Type B pancreatic cell (in vitro differentiated cells): ENCODE results near the gene LIX1L. TPM values are rescaled to one million over a fixed set of nuclear protein-coding genes. Genes with fewer than 3 reads are reported as not detected.
A peak's percentile ranks its signal among the peaks of the same experiment; 100 is the strongest.

Experiments used
- DNase-seq: peaks from one replicate; pipeline ENCODE4 v3.0.0; 2021; ENCODE audit warnings: mixed read lengths; ENCODE audit not compliant: unreplicated experiment; ENCODE audit errors: extremely low spot score
- H3K27ac Mint-ChIP-seq: 2 replicates; pipeline ENCODE4 v1.8.0; 2021; ENCODE audit warnings: mild to moderate bottlenecking, mixed read lengths
- H3K27me3 Mint-ChIP-seq: 2 replicates; pipeline ENCODE4 v1.8.0; 2021; ENCODE audit warnings: mixed read lengths
- H3K36me3 Mint-ChIP-seq: 2 replicates; pipeline ENCODE4 v1.8.0; 2021; ENCODE audit warnings: mixed read lengths
- H3K4me1 Mint-ChIP-seq: one replicate; pipeline ENCODE4 v1.8.0; 2021; ENCODE audit warnings: mixed read lengths; ENCODE audit not compliant: unreplicated experiment
- H3K4me3 Mint-ChIP-seq: 2 replicates; pipeline ENCODE4 v1.8.0; 2021; ENCODE audit warnings: mild to moderate bottlenecking, mixed read lengths
- H3K9me3 Mint-ChIP-seq: 2 replicates; pipeline ENCODE4 v1.8.0; 2021; ENCODE audit warnings: mixed read lengths
- total RNA-seq: library from RNA; stranded (reverse); gene quantifications from 2 replicates; pipeline ENCODE4 v1.2.1, GENCODE V29; 2021; ENCODE audit warnings: low replicate concordance
- TF ChIP-seq, protein P1 (sequence below): fragments of 200-600 bp; sonication (generic); conservative IDR thresholded peaks from 2 replicates; pipeline ENCODE4 v1.5.0; 2021; ENCODE audit warnings: antibody characterized with exemption, mild to moderate bottlenecking

The LIX1L gene
- total RNA-seq, 1 donor from 2014 or later: 24.2 TPM

DNA sequence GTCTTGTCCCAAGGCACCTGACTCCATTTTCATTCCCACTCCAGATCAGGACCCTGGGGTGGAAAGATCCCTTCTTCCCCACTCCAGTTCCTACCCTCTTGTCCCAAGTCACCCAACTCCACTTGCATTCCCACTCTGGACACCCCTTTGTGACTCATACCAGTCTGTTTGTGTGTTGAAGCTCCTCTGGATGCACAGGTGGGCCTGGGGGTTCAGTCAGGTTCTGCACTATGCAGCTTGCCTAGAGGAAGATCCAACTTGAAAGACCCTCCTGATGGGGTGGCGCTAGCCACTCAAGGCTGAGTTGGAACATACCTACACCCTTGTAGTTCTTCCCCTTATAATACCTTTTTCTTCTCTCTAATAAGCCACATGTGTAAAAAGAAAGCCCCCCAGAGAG is 62.3 kb downstream of the LIX1L start:
- Mint-ChIP-seq H3K4me1 (peaks cover 15% of the 10 kb centered on the region), H3K27ac (no peak overlapping the region), H3K27me3 (no peaks in the 10 kb centered on the region), H3K4me3 (no peak overlapping the region), H3K36me3 (no peaks in the 10 kb centered on the region), H3K9me3 (no peaks in the 10 kb centered on the region)
- TF ChIP-seq, protein P1, sequence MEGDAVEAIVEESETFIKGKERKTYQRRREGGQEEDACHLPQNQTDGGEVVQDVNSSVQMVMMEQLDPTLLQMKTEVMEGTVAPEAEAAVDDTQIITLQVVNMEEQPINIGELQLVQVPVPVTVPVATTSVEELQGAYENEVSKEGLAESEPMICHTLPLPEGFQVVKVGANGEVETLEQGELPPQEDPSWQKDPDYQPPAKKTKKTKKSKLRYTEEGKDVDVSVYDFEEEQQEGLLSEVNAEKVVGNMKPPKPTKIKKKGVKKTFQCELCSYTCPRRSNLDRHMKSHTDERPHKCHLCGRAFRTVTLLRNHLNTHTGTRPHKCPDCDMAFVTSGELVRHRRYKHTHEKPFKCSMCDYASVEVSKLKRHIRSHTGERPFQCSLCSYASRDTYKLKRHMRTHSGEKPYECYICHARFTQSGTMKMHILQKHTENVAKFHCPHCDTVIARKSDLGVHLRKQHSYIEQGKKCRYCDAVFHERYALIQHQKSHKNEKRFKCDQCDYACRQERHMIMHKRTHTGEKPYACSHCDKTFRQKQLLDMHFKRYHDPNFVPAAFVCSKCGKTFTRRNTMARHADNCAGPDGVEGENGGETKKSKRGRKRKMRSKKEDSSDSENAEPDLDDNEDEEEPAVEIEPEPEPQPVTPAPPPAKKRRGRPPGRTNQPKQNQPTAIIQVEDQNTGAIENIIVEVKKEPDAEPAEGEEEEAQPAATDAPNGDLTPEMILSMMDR: no peak
- no peak for DNase-seq

DNA sequence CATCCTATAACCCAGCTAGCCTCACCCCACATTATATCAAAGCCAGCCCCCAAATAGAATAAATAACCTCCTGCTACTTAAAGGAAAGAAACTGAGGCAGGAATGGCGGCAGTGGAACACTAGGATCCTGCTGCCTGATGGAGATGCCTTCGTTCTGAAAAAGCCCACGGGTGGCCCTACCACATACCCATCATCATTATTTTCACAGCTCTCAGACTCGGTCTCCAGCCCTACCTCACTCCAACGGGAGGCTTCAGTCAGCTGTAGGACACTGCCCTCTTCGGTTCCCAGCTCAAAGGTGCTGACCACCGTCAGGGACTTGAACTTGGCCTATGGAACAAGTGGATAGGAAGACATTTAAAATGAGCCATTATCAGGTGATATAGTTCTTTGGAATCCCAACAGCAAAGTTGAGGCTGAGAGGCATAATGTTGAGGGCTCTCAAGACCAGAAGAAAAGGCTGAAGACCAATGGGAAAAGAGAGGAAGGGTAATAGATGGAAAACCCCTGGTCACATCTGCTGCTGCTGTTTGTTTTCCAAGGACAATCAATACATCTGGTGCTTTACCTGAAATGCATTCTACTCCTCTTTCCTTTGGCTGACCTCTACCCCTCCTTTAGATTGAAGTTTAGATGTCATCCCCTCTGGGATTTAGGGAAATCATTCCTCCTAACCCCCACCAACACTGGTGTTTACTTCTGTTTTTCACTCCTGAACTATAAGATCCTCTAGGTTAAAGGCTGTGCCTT is 64.3 kb downstream of the LIX1L start:
- TF ChIP-seq, protein P1: no peak
- Mint-ChIP-seq H3K4me3 (no peak overlapping the region), H3K9me3 (no peaks in the 10 kb centered on the region), H3K36me3 (no peaks in the 10 kb centered on the region), H3K4me1 (peaks cover 19% of the 10 kb centered on the region), H3K27ac (no peak overlapping the region), H3K27me3 (no peaks in the 10 kb centered on the region)
- no peak for DNase-seq

DNA sequence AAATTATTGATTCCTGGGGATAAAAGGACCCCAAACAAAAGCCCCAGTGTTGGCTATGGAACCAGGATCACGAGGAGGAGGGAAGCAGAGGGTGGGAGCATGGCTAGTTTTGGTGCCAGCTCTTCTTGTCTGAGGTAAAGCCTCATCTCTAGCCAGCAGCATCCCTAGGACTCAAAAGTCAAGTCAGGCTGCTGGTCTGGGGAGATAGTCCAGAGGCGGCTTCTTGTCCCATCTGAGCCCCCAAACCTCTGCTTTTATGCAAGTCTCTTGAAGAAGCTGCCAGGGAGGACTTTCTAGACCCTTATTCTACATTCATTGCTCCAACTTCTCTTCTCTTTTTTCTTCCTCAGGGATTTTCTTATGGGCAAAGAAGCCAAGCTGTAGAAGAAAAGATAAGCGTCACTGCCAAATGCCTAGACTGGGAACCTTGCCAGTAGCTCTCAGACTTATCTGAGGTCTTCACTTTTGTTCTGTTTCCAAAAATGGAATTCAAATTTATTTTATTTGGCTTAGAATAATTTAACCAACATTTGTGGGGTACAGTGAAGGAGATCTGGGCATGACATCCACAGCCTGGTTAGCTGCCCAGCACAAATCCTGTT is 65.2 kb downstream of the LIX1L start:
- Mint-ChIP-seq H3K27ac (peak overlapping the region; percentile 87), H3K27me3 (peaks cover 3% of the 10 kb centered on the region), H3K36me3 (no peaks in the 10 kb centered on the region), H3K4me3 (peak overlapping the region; percentile 71), H3K4me1 (peaks cover 19% of the 10 kb centered on the region), H3K9me3 (no peaks in the 10 kb centered on the region)
- TF ChIP-seq, protein P1: no peak
- DNase-seq: no peak

DNA sequence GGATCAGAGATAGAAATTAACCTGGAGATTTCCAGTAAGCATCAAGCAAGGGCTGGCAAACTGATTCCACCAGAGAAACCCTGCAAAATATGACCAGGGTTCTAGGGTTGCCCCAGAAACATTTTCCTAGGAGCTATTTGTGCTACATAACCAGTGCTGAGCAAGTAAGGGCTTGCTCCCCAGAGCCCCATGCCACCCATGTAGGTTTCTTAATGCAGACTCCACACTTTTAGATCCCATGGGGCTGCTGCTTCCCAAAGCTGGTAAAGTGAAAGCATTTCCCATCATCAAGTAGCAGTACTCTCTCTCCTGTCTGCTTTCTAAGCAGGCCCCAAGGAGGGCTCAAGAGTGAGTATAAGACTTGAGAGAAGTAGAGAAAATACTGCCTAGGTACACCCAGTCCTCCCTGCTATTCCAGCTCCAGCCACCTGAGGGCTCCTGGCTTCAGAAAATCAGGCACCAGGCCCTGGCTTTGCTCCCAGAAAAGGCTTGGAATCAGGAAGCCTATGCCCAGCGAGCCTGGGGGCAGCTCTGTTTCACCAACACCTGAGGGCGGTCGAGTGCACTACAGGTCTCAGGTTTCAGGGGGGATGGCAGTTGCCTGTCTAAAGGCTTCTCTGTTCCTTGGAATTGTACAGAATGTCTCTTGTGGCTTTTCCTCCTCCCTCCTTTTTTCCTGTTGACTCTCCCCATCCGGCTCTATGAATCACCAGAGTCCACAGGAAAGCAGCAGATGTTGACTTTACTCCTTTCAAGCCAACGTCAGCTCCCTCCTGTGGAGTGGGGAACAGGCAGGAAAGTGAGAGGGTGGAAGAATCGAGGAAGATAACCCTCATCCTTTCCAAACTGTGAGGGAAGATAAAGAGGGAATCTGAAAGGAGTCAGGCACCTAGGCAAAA is 66.0 kb downstream of the LIX1L start:
- H3K27me3 Mint-ChIP-seq: peaks cover 5% of the 10 kb centered on the region
- H3K4me1 Mint-ChIP-seq: peaks cover 19% of the 10 kb centered on the region
- TF ChIP-seq, protein P1: peak; percentile 95
- H3K36me3 Mint-ChIP-seq: no peaks in the 10 kb centered on the region
- peak overlapping the region; percentile 71 for H3K4me3 Mint-ChIP-seq
- H3K9me3 Mint-ChIP-seq: no peaks in the 10 kb centered on the region
- H3K27ac Mint-ChIP-seq: peak overlapping the region; percentile 87
- peak; percentile 90 for DNase-seq

DNA sequence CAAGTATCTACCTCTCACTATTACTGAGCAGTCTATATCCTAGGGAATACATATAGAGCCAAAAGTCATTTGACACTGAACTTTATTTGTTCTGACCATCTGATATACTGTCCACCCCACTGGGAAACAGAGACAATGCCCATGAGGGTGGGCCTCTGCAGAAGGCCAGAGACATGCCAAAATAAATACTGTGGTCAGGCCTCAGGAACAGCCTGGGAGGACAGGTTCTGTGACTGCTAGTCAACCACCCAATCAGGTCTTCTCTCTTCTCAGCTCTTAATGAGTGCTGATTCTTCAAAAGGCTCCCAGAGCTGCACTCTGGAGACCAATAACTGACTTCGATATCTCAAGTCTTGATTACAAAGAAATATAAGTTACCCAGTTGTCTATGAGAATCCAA is 66.7 kb downstream of the LIX1L start:
- Mint-ChIP-seq H3K36me3 (no peaks in the 10 kb centered on the region), H3K27ac (no peak overlapping the region), H3K9me3 (no peaks in the 10 kb centered on the region), H3K4me1 (peaks cover 19% of the 10 kb centered on the region), H3K4me3 (no peak overlapping the region), H3K27me3 (peaks cover 11% of the 10 kb centered on the region)
- DNase-seq: no peak
- TF ChIP-seq, protein P1: no peak
